BLaER1 treated with 17β-estradiol and CSF1 and Interleukin-3, amounts not matched to agents 10 nM and 100 nM (cell line): ENCODE data around the gene FGG.

Experiments used
- H3K27ac ChIP-seq, 11 experiments: shearing (Covaris generic); formaldehyde crosslinking; 2 replicates each; pipeline ENCODE4 v1.8.1; 2022
- H3K27me3 ChIP-seq, 11 experiments: shearing (Covaris generic); formaldehyde crosslinking; 2 replicates each; pipeline ENCODE4 v1.8.1; 2022
- H3K36me3 ChIP-seq, 11 experiments: shearing (Covaris generic); formaldehyde crosslinking; 2 replicates each; pipeline ENCODE4 v1.8.1; 2022
- H3K4me1 ChIP-seq, 10 experiments: shearing (Covaris generic); formaldehyde crosslinking; 2 replicates each; pipeline ENCODE4 v1.8.1; 2022
- H3K4me2 ChIP-seq, 11 experiments: shearing (Covaris generic); formaldehyde crosslinking; 2 replicates each; pipeline ENCODE4 v1.8.1; 2022
- H3K4me3 ChIP-seq, 10 experiments: shearing (Covaris generic); formaldehyde crosslinking; 2 replicates each; pipeline ENCODE4 v1.8.1; 2022
- H3K9ac ChIP-seq, 11 experiments: shearing (Covaris generic); formaldehyde crosslinking; 2 replicates each; pipeline ENCODE4 v1.8.1; 2022
- H3K9me3 ChIP-seq, 11 experiments: shearing (Covaris generic); formaldehyde crosslinking; replicated peaks in 1 of 11; 2 replicates each; pipeline ENCODE4 v1.8.1; 2022
- H4K20me1 ChIP-seq, 11 experiments: shearing (Covaris generic); formaldehyde crosslinking; 2 replicates each; pipeline ENCODE4 v1.8.1; 2022
- Cebpa-rat ChIP-seq, 11 experiments: shearing (Covaris generic); IDR thresholded peaks; 2 replicates each; pipeline ENCODE4 v1.8.1; 2022

FGG gene

DNA sequence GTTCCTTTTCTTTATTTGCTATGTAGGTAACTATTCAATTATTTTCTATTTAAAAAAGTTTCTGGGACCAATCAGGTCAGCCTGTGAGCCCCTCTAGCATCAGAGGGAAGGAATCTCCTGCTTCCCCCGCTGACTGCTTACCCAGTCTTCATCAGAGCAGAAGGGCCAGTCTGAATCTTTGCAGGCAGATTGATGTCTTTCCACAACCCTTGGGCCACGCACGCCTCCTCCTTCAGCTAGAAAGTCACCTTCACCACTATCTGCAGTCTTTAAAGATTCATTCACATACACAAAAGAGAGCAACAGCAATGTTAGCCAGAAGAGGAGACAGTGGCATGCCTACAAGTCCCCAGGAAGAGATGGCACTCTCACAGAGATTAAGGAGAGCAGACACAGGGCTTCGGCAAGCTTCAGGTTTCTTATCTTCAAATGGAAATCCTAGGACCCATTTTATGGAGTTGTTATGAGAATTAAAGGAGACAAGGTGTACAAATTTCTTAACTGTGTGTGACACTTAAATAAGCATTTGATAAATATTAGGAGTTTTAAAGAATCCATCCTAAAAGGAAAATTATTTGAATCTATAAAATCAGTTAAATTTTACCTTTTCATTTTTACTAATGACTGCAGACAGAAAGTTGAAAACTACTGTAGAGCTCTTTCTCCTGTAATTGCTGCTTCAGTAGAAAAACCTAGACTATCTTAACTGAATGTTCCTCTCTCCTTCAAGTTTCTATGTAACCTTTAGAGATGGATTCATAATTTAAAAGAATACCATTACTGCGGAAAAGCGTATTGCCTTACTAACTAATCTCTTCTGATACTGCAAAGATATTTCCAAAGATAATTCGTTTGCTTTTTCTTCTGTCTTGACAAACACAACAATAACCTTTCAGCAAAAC is 22.9 kb downstream of the FGG start:
- no peaks in the 10 kb centered on the region for H3K36me3 ChIP-seq
- no peak for TF ChIP-seq Cebpa-rat (IDR thresholded peaks at IDR 0.05)
- H3K27me3 ChIP-seq, result no peaks in the 10 kb centered on the region
- H3K4me1 ChIP-seq, result no peaks in the 10 kb centered on the region
- no peak overlapping the region for H3K9ac ChIP-seq
- no peaks in the 10 kb centered on the region for H3K9me3 ChIP-seq
- no peak overlapping the region for H3K4me2 ChIP-seq
- H3K4me3 ChIP-seq, result no peak overlapping the region
- no peak overlapping the region for H3K27ac ChIP-seq
- H4K20me1 ChIP-seq, result no peaks in the 10 kb centered on the region

DNA sequence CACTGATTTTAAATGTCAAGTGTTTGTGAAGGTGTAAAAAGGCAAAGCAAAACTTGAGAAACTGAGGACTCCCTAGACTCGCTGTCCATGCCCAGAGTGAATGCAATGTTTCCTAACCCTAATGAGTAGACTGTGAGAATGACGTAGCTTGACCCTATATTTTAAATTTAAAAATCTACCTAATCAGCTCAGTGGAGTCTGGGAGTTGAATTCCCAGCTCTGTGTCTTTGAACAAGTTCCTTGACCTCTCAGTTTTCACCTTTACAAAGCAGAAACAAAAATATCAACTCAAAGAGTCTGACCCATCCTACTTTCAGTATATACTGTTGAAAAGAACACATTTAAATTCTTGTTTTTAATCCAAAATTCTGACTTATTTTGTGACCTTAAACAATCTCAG is 24.3 kb downstream of the FGG start:
- Histone ChIP-seq H3K9me3 (no peaks in the 10 kb centered on the region), H4K20me1 (no peaks in the 10 kb centered on the region), H3K4me2 (no peak overlapping the region), H3K9ac (no peak overlapping the region), H3K27ac (no peak overlapping the region), H3K27me3 (no peaks in the 10 kb centered on the region), H3K4me1 (no peaks in the 10 kb centered on the region), H3K4me3 (no peak overlapping the region), H3K36me3 (no peaks in the 10 kb centered on the region)
- TF ChIP-seq Cebpa-rat (IDR thresholded peaks at IDR 0.05), result no peak

DNA sequence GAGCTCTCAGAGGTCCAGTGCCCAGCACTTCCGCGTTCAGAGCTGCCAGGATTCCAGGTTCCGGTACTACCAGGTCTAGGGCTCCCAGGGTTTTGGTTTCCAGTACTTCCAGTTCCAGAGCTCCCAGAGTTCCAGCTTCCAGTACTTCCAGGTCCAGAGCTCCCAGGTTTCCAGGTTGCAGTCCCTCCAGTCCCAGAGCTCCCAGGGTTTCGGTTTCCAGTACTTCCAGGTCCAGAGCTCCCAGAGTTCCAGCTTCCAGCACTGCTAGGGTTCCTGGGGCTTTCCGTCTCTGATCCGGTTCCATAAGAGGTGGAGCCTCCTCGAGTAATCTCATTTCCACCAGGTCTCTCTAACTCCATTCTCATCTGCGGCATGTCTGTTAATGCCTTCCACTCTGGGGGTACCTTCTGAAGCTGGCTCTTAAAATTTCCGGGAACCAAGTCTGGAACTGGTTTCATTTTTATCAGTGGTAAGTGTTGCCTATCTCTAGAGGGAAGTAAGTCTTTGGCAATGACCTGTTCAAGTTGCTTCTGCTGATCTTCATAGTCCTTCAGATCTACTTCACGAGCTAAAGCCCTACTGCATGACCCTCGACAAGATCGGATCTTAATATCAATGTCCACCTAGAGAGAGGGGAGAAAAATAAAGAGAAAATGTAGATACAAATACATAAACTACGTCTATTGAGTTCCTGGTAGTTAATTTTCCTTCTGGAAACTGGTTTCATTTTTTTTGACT is 26.0 kb downstream of the FGG start:
- H3K9ac ChIP-seq, result no peak overlapping the region
- H3K4me1 ChIP-seq, result no peaks in the 10 kb centered on the region
- no peaks in the 10 kb centered on the region for H4K20me1 ChIP-seq
- H3K27ac ChIP-seq, result no peak overlapping the region
- H3K9me3 ChIP-seq, result no peaks in the 10 kb centered on the region
- no peaks in the 10 kb centered on the region for H3K36me3 ChIP-seq
- H3K4me3 ChIP-seq, result no peak overlapping the region
- no peaks in the 10 kb centered on the region for H3K27me3 ChIP-seq
- no peak overlapping the region for H3K4me2 ChIP-seq
- no peak for TF ChIP-seq Cebpa-rat (IDR thresholded peaks at IDR 0.05)

DNA sequence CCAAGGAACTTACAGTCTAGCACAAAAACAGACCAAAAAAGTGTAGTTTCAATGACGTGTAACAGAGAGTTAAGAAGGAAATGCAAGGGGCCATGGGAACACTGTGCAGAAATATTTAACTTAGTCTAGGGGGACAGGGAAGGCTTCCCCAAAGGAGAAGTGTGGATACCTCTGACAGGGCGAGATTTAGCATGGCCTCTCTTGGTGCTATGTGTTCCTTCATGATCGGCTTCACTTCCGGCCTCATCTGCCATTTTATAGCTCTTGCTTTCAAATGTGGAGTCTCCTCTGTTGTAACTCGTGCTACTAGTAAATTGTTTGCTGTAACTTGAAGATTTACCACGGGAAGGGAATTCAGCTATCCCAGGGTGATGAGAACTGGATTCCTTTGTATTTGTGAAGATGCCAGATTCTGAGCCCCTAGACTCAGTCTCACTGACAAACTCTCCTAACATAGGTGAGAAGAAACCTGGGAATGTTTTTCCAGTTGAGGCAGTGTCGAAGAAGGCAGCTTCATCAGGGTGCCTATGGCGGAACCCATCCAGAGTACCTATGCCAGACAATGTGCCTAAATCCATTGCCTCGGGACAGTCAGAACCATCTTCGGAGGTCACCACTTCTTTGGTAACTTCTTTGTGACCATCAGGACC is 27.0 kb downstream of the FGG start:
- Histone ChIP-seq H3K4me2 (no peak overlapping the region), H3K9me3 (no peaks in the 10 kb centered on the region), H3K36me3 (no peaks in the 10 kb centered on the region), H3K4me3 (no peak overlapping the region), H3K9ac (no peak overlapping the region), H4K20me1 (no peaks in the 10 kb centered on the region), H3K27ac (no peak overlapping the region), H3K4me1 (no peaks in the 10 kb centered on the region), H3K27me3 (no peaks in the 10 kb centered on the region)
- TF ChIP-seq Cebpa-rat (IDR thresholded peaks at IDR 0.05), result no peak

DNA sequence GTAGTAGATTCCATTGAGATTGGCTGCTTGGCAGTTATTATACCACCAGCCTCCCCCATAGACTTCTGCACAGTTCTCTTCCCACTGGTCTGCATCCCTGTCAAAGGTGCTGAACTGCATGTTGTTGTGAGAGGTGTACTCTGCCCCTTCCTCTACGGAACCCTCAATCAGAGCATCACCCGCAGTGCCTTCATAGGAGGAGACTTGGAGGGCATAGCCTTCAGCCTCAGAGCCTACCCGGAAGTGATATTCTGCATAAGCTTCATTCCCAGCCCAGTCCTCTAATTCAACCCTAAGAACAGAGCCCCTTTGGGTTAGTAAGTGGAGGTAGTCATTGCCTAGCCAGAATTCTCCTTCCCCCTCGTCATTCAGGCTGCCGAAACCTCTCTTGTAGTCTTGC is 28.2 kb downstream of the FGG start:
- no peaks in the 10 kb centered on the region for H4K20me1 ChIP-seq
- H3K36me3 ChIP-seq, result no peaks in the 10 kb centered on the region
- no peak for TF ChIP-seq Cebpa-rat (IDR thresholded peaks at IDR 0.05)

DNA sequence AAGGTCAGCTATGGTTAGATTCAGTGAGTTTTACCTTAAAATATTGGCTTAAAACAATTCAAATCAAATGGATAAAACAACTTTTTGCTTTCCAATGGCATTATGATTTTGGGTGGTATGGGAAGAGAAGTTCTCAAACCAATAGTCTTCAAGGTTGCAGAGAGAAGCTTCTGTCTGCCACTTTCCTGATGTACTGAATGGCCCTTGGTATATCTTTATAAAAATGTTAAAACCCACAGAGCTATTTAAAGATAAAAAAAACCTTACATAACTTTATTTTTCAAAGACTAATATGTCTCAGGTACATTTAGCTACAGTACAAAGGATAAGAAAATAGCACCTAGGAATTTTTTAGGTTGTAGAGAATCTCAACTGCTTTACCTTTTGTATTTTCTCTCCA is 28.8 kb downstream of the FGG start:
- TF ChIP-seq Cebpa-rat (IDR thresholded peaks at IDR 0.05), result no peak
- no peaks in the 10 kb centered on the region for H3K9me3 ChIP-seq
- no peak overlapping the region for H3K27ac ChIP-seq

More for the DNA sequence above, 28.2 kb downstream of the FGG start:
- Histone ChIP-seq H3K4me3 (no peak overlapping the region), H3K9me3 (no peaks in the 10 kb centered on the region), H3K4me2 (no peak overlapping the region), H3K4me1 (no peaks in the 10 kb centered on the region), H3K27me3 (no peaks in the 10 kb centered on the region), H3K9ac (no peak overlapping the region), H3K27ac (no peak overlapping the region)

DNA sequence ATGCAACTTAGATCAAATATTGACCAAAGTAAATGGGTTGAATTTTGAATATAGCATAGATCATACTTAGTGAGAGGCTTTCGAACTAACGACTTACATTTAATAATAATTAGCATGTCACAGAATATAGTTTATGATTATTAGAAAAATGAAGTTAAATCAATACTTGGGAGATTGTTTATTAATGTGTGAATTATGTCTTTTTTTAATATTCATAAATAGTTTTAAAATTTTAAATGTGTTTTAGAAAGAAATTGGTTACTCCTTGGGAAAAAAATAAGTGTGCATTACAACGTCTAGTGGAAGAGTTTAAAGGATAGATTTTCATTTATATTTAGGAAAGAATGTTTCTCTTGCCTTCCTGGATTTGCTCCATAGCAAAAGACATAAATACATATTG is 29.2 kb downstream of the FGG start:
- H3K9ac ChIP-seq, result no peak overlapping the region
- no peak overlapping the region for H3K4me3 ChIP-seq
- no peaks in the 10 kb centered on the region for H3K9me3 ChIP-seq
- H3K4me1 ChIP-seq, result no peaks in the 10 kb centered on the region
- H4K20me1 ChIP-seq, result no peaks in the 10 kb centered on the region
- H3K27me3 ChIP-seq, result no peaks in the 10 kb centered on the region
- TF ChIP-seq Cebpa-rat (IDR thresholded peaks at IDR 0.05), result no peak
- H3K36me3 ChIP-seq, result no peaks in the 10 kb centered on the region
- no peak overlapping the region for H3K27ac ChIP-seq
- H3K4me2 ChIP-seq, result no peak overlapping the region

More for the DNA sequence above, 28.8 kb downstream of the FGG start:
- Histone ChIP-seq H3K9ac (no peak overlapping the region), H3K4me2 (no peak overlapping the region), H3K4me1 (no peaks in the 10 kb centered on the region), H3K4me3 (no peak overlapping the region), H3K27me3 (no peaks in the 10 kb centered on the region), H3K36me3 (no peaks in the 10 kb centered on the region), H4K20me1 (no peaks in the 10 kb centered on the region)

DNA sequence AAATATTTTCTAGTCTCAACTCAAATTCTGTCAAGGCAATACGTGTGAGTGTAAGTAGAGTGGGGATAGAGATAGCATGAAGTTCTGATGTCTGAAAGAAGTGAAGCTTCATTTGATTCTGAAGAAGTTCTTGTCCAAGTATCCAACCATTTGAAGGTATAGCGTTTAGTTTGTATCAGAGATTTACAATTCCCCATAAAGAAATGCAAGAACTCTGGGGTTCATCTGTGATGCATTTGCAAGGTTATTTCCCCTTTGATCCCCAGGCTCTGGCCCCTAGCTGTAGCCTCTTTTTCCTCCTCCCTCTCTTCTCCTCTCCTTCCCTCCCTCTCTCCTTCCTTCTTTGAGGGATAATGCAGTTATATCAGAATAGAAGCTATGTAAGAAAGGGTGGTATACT is 29.7 kb downstream of the FGG start:
- Histone ChIP-seq H3K27me3 (no peaks in the 10 kb centered on the region), H3K9me3 (no peaks in the 10 kb centered on the region), H3K4me3 (no peak overlapping the region), H3K4me1 (no peaks in the 10 kb centered on the region), H3K36me3 (no peaks in the 10 kb centered on the region), H4K20me1 (no peaks in the 10 kb centered on the region), H3K4me2 (no peak overlapping the region), H3K27ac (no peak overlapping the region), H3K9ac (no peak overlapping the region)
- no peak for TF ChIP-seq Cebpa-rat (IDR thresholded peaks at IDR 0.05)

DNA sequence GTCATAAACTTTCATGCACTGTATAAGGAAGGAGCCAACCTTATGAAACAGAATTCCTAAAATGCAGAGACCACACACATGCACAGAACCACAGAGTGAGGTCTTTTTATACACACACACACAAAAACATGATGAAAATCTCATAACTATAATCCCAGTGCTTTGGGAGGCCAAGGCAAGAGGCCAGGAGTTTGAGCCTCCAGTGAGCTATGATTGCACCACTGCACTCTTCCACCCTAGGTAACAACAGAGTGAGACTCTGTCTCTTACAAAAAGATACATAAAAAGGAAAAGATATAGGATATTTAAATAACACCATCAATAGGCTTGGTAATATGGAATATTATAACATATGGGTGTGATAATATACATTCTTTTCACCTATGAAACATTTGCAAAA is 32.5 kb downstream of the FGG start:
- TF ChIP-seq Cebpa-rat (IDR thresholded peaks at IDR 0.05), result no peak
- Histone ChIP-seq H3K9me3 (no peaks in the 10 kb centered on the region), H3K4me2 (no peak overlapping the region), H3K4me3 (no peak overlapping the region), H4K20me1 (no peaks in the 10 kb centered on the region), H3K27ac (no peak overlapping the region), H3K9ac (no peak overlapping the region), H3K4me1 (no peaks in the 10 kb centered on the region), H3K36me3 (no peaks in the 10 kb centered on the region), H3K27me3 (no peaks in the 10 kb centered on the region)
